Measurements from ENCODE around the gene LRRC18.

The LRRC18 gene

GRCh38 chr10:48882881-48883280 is 56.8 kb downstream of the LRRC18 start:
- no peak for DNase-seq (ENCODE audit: low read depth in 2 of 3, low spot score in 2 of 3)

- no peak for DNase-seq (ENCODE audit: low read depth in 2 of 3, low spot score in 2 of 3)
Observed at GRCh38 chr10:48881937-48882336, 57.7 kb downstream of the LRRC18 start.

- no peak for DNase-seq (ENCODE audit: low read depth in 2 of 3, low spot score in 2 of 3)
Observed at GRCh38 chr10:48880016-48880705, 59.5 kb downstream of the LRRC18 start.

- DNase-seq (ENCODE audit: low read depth in 2 of 3, low spot score in 2 of 3) = no peak
Observed at GRCh38 chr10:48879451-48879850, 60.2 kb downstream of the LRRC18 start.

- DNase-seq (ENCODE audit: low read depth in 2 of 3, low spot score in 2 of 3) = no peak
Observed at GRCh38 chr10:48878091-48878490, 61.5 kb downstream of the LRRC18 start.

GRCh38 chr10:48872234-48872633 is 67.4 kb downstream of the LRRC18 start:
- no peak for DNase-seq (ENCODE audit: low read depth in 2 of 3, low spot score in 2 of 3)

All from activated CD8-positive, alpha-beta memory T cell treated with anti-CD3 and anti-CD28 coated beads for 48 hours (primary cell).